Keratinocyte (primary cell): ENCODE data around the gene RTN4IP1. TPM values are rescaled to one million over a fixed set of nuclear protein-coding genes. Genes with fewer than 3 reads are reported as not detected.

Experiments used
- DNase-seq: peaks from one replicate; pipeline ENCODE4 v3.0.0-alpha.2; 2011; ENCODE audit warnings: low read depth, missing footprints, low spot score
- FAIRE-seq: peaks from 2 replicates; lab custom pipeline; 2011; peaks lifted over from hg19 to GRCh38; lab: Jason Lieb, UNC
- H2AFZ ChIP-seq: 2 replicates; pipeline ENCODE4 v1.6.0; 2012; ENCODE audit warnings: low read length, control low read depth, inconsistent platforms; ENCODE audit not compliant: control insufficient read depth
- H3K27ac ChIP-seq: 2 replicates; pipeline ENCODE4 v1.5.1; 2011; ENCODE audit warnings: low read length; ENCODE audit not compliant: control insufficient read depth, insufficient read depth
- H3K27me3 ChIP-seq: 3 replicates; pipeline ENCODE4 v1.6.0; 2011; ENCODE audit warnings: low read length; ENCODE audit not compliant: control insufficient read depth, insufficient read depth; ENCODE audit errors: extremely low read depth
- H3K36me3 ChIP-seq, 2 experiments: 2 replicates in 1 of 2; 3 replicates in 1 of 2; pipeline ENCODE4 v1.5.1; 2011; ENCODE audit warnings: low read length in 2 of 2, mild to moderate bottlenecking in 1 of 2; ENCODE audit not compliant: control insufficient read depth in 2 of 2, insufficient read depth in 2 of 2; ENCODE audit errors: extremely low read depth in 1 of 2
- H3K4me1 ChIP-seq: 3 replicates; pipeline ENCODE4 v1.5.1; 2011; ENCODE audit warnings: low read length; ENCODE audit not compliant: control insufficient read depth, insufficient read depth; ENCODE audit errors: extremely low read depth
- H3K4me2 ChIP-seq: 3 replicates; pipeline ENCODE4 v1.6.0; 2011; ENCODE audit warnings: low read depth, low read length; ENCODE audit not compliant: control insufficient read depth, insufficient read depth; ENCODE audit errors: extremely low read depth
- H3K4me3 ChIP-seq, 3 experiments: fragments of 200-600 bp in 1 of 3; sonication (generic) in 1 of 3; 2 replicates in 2 of 3; 3 replicates in 1 of 3; pipeline ENCODE4 v1.5.1; 2011 to 2016; ENCODE audit warnings: low read length in 3 of 3, mild to moderate bottlenecking in 3 of 3, control low read depth in 2 of 3, inconsistent platforms in 1 of 3, low read depth in 1 of 3, mixed read lengths in 1 of 3, mixed run types in 1 of 3, moderate library complexity in 1 of 3; ENCODE audit not compliant: control insufficient read depth in 2 of 3, insufficient read depth in 2 of 3; ENCODE audit errors: extremely low read depth in 1 of 3
- H3K79me2 ChIP-seq: 2 replicates; pipeline ENCODE4 v1.6.0; 2012; ENCODE audit warnings: low read length; ENCODE audit not compliant: control insufficient read depth, insufficient read depth
- H3K9ac ChIP-seq: 3 replicates; pipeline ENCODE4 v1.6.0; 2011; ENCODE audit warnings: low read length; ENCODE audit not compliant: control insufficient read depth, insufficient read depth; ENCODE audit errors: extremely low read depth
- H3K9me1 ChIP-seq: 3 replicates; pipeline ENCODE4 v1.6.0; 2011; ENCODE audit warnings: low read length; ENCODE audit not compliant: control insufficient read depth, insufficient read depth; ENCODE audit errors: extremely low read depth
- H3K9me3 ChIP-seq: 2 replicates; pipeline ENCODE4 v1.5.1; 2012; ENCODE audit warnings: low read depth, low read length; ENCODE audit not compliant: control insufficient read depth
- H4K20me1 ChIP-seq: 3 replicates; pipeline ENCODE4 v1.6.0; 2011; ENCODE audit warnings: low read length; ENCODE audit not compliant: control insufficient read depth, insufficient read depth; ENCODE audit errors: extremely low read depth
- CTCF ChIP-seq, 3 experiments: IDR thresholded peaks in 1 of 3; conservative IDR thresholded peaks in 1 of 3; optimal IDR thresholded peaks in 1 of 3; 2 replicates in 2 of 3; 3 replicates in 1 of 3; pipeline versions ENCODE3 to v1.5.1; 2011; ENCODE audit warnings: low read length in 3 of 3, mild to moderate bottlenecking in 3 of 3, moderate library complexity in 2 of 3, control low read depth in 1 of 3, inconsistent platforms in 1 of 3; ENCODE audit not compliant: insufficient read depth in 2 of 3; ENCODE audit errors: extremely low read depth in 1 of 3
- EZH2 ChIP-seq: IDR thresholded peaks from one replicate; pipeline ENCODE4 v1.6.1; 2012; ENCODE audit warnings: inconsistent platforms, mild to moderate bottlenecking, low read length, moderate library complexity
- dilution Hi-C: fragments of 300-500 bp; cut with MboI; formaldehyde crosslinking; loops from one replicate; pipeline ENCODE4 v1.7.0; 2020; ENCODE audit warnings: low sequenced_read_pairs; ENCODE audit not compliant: extremely low pct_ligation_motif_present
- polyA plus RNA-seq, 5 experiments: library from polyadenylated mRNA; depleted of rRNA in 3 of 5; stranded (reverse) in 3 of 5; stranded (forward) in 1 of 5; unstranded in 1 of 5; fragments of >200 nt; gene quantifications; 1 replicate in 1 of 5; 2 replicates in 3 of 5; 3 replicates in 1 of 5; pipeline versions ENCODE4 v1.2.1 to v1.2.3, GENCODE V29; 2011 to 2012; ENCODE audit warnings: missing spikeins in 2 of 5, low read depth in 1 of 5, low replicate concordance in 1 of 5

The RTN4IP1 gene
- polyA plus RNA-seq, 1 donor (not counting 4 experiments of a cell fraction or from before 2014, with no cell fraction given) = 8.0 TPM

- Histone ChIP-seq H3K27me3 (no peaks in the 10 kb centered on the region), H2AFZ (no peak overlapping the region), H3K79me2 (peaks cover 32% of the 10 kb centered on the region), H3K4me3 (no peak overlapping the region), H4K20me1 (no peaks in the 10 kb centered on the region), H3K4me1 (peaks cover 71% of the 10 kb centered on the region), H3K36me3 (peaks cover 3 to 35% of the 10 kb centered on the region in 2 experiments), H3K4me2 (peak overlapping the region; percentile 14), H3K9me3 (no peaks in the 10 kb centered on the region), H3K27ac (peak overlapping the region; percentile 18), H3K9ac (no peak overlapping the region), H3K9me1 (no peaks in the 10 kb centered on the region)
- DNase-seq = no peak
- no peak for FAIRE-seq
- no peak for TF ChIP-seq EZH2
- no peak for TF ChIP-seq CTCF (optimal IDR thresholded peaks at IDR 0.05 in 1 of 3, IDR thresholded peaks at IDR 0.05 in 1 of 3, conservative IDR thresholded peaks at IDR 0.05 in 1 of 3; ENCODE audit: extremely low read depth in 1 of 3, insufficient read depth in 2 of 3, low read length in 3 of 3)
- dilution Hi-C loops = no loop called here
Measured at GRCh38 chr6:106530502-106530901, 98.8 kb downstream of the RTN4IP1 start.

- Histone ChIP-seq H3K4me1 (peaks cover 71% of the 10 kb centered on the region), H3K27ac (no peak overlapping the region), H2AFZ (no peak overlapping the region), H3K27me3 (no peaks in the 10 kb centered on the region), H3K9me1 (no peaks in the 10 kb centered on the region), H3K4me2 (no peak overlapping the region), H4K20me1 (no peaks in the 10 kb centered on the region), H3K9ac (no peak overlapping the region), H3K79me2 (peaks cover 36% of the 10 kb centered on the region), H3K4me3 (no peak overlapping the region), H3K36me3 (peaks cover 3 to 32% of the 10 kb centered on the region in 2 experiments), H3K9me3 (no peaks in the 10 kb centered on the region)
- no peak for TF ChIP-seq EZH2
- no peak for DNase-seq
- no peak for FAIRE-seq
- dilution Hi-C loops = no loop called here
Measured at GRCh38 chr6:106530026-106530425, 99.3 kb downstream of the RTN4IP1 start.

GRCh38 chr6:106529438-106529837 is 99.9 kb downstream of the RTN4IP1 start:
- dilution Hi-C loops = no loop called here
- peaks cover 38% of the 10 kb centered on the region for H3K79me2 ChIP-seq

More at GRCh38 chr6:106529438-106529837, 99.9 kb downstream of the RTN4IP1 start:
- H3K9ac ChIP-seq = no peak overlapping the region
- no peaks in the 10 kb centered on the region for H3K9me1 ChIP-seq
- peak; percentile 79 for FAIRE-seq
- H3K4me3 ChIP-seq = no peak overlapping the region
- peaks cover 3 to 29% of the 10 kb centered on the region in 2 experiments for H3K36me3 ChIP-seq
- TF ChIP-seq CTCF (optimal IDR thresholded peaks at IDR 0.05 in 1 of 3, IDR thresholded peaks at IDR 0.05 in 1 of 3, conservative IDR thresholded peaks at IDR 0.05 in 1 of 3; ENCODE audit: extremely low read depth in 1 of 3, insufficient read depth in 2 of 3, low read length in 3 of 3) = no peak
- TF ChIP-seq EZH2 = no peak
- H3K27me3 ChIP-seq = no peaks in the 10 kb centered on the region
- no peaks in the 10 kb centered on the region for H4K20me1 ChIP-seq
- no peak for DNase-seq
- H3K4me1 ChIP-seq = peaks cover 65% of the 10 kb centered on the region
- peak overlapping the region; percentile 31 for H3K4me2 ChIP-seq
- no peak overlapping the region for H2AFZ ChIP-seq
- no peaks in the 10 kb centered on the region for H3K9me3 ChIP-seq
- no peak overlapping the region for H3K27ac ChIP-seq
